NB4 (cell line): ENCODE data around the gene WDR76.

ENCODE experiments used
- MYC ChIP-seq: IDR thresholded peaks from 2 replicates; pipeline ENCODE4 v1.6.1; 2011; ENCODE audit warnings: low read depth, low read length
- POLR2A ChIP-seq: IDR thresholded peaks from 2 replicates; pipeline ENCODE4 v1.6.1; 2011; ENCODE audit warnings: mild to moderate bottlenecking; ENCODE audit not compliant: insufficient read length; ENCODE audit errors: extremely low read depth
- TF ChIP-seq, protein P1 (sequence below): IDR thresholded peaks from one replicate; pipeline ENCODE4 v1.5.1; 2012; ENCODE audit warnings: low read depth, low read length
- TF ChIP-seq, protein P2 (sequence below): IDR thresholded peaks from 2 replicates; pipeline ENCODE4 v1.6.1; 2011; ENCODE audit warnings: low read depth, low read length

DNA sequence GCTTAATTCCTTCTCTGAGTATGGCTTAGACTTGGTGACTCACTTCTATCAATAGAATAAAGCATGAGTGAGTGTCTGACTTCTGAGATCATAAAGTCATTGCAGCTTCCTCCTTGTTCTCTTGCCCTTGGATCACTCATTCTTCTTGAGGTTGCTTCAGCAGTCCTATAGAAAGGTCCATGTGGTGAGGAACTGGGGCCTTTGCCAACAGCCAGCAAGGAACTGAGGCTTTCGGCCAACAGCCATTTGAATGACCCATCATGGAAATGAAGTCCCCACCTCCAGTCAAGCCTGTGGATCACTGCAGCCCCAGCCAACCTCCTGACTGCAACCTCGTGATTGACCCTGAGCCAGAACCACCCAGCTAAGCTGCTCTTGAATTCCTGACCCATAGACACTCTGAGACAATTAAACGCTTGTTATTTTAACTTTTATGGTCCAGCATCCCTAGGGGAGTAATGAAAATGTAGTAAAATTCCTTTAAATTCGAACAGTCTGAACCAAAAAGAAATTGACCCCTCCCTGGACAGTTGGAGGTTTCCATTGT, 84.5 kb downstream of the WDR76 start:
- TF ChIP-seq, protein P1, sequence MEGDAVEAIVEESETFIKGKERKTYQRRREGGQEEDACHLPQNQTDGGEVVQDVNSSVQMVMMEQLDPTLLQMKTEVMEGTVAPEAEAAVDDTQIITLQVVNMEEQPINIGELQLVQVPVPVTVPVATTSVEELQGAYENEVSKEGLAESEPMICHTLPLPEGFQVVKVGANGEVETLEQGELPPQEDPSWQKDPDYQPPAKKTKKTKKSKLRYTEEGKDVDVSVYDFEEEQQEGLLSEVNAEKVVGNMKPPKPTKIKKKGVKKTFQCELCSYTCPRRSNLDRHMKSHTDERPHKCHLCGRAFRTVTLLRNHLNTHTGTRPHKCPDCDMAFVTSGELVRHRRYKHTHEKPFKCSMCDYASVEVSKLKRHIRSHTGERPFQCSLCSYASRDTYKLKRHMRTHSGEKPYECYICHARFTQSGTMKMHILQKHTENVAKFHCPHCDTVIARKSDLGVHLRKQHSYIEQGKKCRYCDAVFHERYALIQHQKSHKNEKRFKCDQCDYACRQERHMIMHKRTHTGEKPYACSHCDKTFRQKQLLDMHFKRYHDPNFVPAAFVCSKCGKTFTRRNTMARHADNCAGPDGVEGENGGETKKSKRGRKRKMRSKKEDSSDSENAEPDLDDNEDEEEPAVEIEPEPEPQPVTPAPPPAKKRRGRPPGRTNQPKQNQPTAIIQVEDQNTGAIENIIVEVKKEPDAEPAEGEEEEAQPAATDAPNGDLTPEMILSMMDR, result no peak
- TF ChIP-seq POLR2A (no peak), MYC (no peak)
- TF ChIP-seq, protein P2, sequence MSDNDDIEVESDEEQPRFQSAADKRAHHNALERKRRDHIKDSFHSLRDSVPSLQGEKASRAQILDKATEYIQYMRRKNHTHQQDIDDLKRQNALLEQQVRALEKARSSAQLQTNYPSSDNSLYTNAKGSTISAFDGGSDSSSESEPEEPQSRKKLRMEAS, result no peak
